ENCODE measurements around the gene OR2M3.
"Not testable (repeated sequence)": the region's sequence is repeated elsewhere in the genome, so short reads cannot be mapped to it uniquely, and the experiment has no call there.

OR2M3 gene, protein sequence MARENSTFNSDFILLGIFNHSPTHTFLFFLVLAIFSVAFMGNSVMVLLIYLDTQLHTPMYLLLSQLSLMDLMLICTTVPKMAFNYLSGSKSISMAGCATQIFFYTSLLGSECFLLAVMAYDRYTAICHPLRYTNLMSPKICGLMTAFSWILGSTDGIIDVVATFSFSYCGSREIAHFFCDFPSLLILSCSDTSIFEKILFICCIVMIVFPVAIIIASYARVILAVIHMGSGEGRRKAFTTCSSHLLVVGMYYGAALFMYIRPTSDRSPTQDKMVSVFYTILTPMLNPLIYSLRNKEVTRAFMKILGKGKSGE

GRCh38 chr1:248196965-248197364 is at the start of gene OR2M3:
TSS of gene OR2M3 (plus strand) at chr1:248197265. CDS start at chr1:248203068, 5,803 bp downstream.
- DNase-seq, result peak; percentile 7

DNA sequence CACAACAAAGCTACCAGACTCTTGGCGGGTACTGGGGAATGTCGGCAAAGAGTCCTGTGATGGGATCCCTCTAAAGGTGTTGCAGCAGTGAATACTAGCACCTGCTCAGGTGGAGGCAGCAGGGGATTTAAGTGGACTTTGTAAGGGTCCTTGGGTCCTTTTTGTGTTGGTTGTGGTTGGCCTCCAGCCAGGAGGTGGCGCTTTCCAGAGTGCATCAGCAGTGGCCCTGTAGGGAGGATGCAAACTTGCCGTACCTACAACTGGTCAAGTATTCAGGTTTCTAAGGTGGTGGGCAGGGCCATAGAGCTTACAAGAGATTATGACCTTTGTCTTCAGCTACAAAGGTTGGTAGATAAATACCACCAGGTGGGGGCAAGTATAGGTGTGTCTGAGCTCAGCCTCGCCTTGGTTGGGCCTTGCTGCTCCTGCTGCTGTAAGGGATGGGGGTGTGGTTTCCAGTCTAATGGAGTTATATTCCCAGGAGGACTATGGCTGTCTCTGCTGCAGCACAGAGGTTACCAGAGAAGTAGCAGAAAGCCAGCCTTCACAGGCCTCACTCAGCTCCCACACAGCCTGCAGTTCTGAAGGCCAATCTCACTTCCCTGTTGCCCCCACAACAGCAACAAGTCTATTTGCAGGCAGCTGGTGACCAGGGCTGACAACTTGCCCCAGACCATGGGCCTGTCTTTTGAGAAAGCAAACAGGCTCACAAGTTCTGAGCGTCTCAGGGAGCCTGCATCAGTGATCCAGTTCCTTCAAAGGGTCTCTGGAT is 44.8 kb upstream of the OR2M3 start:
- no peak for DNase-seq

- peak; percentile 21 for DNase-seq
Measured at GRCh38 chr1:248155927-248156326, 41.1 kb upstream of the OR2M3 start.

DNA sequence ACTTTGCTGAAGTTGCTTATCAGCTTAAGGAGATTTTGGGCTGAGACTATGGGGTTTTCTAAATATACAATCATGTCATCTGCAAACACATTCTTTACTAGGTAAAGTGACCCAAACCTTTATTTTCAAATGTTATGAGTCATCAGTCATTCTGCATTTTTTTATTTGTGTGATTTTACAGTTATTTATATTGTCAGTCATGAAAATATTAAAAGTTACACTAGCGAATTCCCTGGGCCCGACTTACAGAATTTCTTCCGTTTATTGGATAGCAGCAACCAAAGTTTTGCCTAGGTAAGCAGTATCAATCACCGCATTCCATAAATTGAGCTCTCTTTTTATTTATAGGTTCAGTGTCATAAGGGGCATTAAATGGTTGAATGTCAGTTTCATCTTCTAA is 38.3 kb upstream of the OR2M3 start:
- no peak for DNase-seq

- DNase-seq, result no peak
Measured at GRCh38 chr1:248164031-248164430, 33.0 kb upstream of the OR2M3 start.

DNA sequence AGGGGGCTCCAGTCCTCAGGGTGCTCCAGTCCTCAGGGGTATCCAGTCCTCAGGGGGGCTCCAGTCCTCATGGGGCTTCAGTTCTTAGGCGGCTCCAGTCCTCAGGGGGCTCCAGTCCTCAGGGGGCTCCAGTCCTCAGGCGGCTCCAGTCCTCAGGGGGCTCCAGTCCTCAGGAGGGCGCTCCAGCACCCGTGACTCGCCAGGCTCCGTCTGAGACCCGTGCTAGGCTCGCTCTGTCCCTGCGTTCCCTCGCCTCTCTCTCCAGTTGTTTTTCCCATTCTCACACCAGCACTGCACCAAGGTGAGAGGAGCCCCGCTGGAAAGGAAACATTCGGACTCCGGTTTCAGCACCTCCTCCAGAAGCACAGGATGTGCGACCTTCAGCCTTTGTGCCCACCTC is 31.9 kb upstream of the OR2M3 start:
- no peak for DNase-seq

DNA sequence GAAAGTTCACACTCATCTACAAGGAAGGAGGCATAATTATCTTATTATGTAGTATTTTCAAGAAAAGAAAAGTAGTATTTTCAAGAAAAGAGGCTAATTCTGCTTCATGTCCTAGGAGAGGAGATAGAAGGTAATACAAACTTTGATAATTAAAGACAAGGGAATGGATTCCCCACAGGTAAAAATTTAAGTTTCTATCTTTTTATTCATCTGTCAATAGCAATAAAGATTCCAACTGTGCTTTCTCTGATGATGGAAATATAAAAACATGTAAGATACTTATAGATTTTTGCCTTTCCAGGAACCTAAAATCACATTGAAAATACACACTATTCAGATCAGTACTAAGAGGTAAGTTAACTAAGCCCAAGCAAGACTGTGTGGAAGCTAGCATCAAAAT is 22.5 kb upstream of the OR2M3 start, which contains the start of gene OR2M2:
OR2M2 (plus strand) TSS at position 301 of the 400 bp plus-strand sequence. CDS start 5,165 bp downstream, outside the sequence.
- no peak for DNase-seq

- peak; percentile 72 for DNase-seq
Measured at GRCh38 chr1:248183996-248184395, 13.1 kb upstream of the OR2M3 start.

DNA sequence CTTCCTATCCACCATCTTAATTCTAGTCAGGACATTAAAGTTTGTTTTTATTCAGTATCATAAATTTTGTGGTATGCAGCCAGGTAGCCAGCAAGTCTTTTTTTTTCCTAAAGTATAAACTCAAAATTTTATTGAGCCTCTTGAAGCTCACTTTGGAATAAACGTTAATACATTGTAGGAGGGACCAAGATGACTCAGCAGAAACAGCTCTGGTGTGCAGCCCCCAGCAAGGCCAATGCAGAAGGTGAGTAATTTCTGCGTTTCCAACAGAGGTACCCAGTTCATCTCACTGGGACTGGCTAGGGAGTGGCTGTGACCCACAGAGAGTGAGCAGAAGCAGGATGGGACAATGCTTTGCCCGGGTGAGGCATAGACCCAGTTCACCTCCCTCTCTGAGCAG is 9.7 kb upstream of the OR2M3 start:
- DNase-seq, result peak; percentile 9

- peak; percentile 72 for DNase-seq
Measured at GRCh38 chr1:248189026-248189425, 8.0 kb upstream of the OR2M3 start.

- no peak for DNase-seq
Measured at GRCh38 chr1:248194117-248194516, 2.9 kb upstream of the OR2M3 start.

- DNase-seq, result no peak
Measured at GRCh38 chr1:248215880-248216279, 18.8 kb downstream of the OR2M3 start.

- DNase-seq, result no peak
Measured at GRCh38 chr1:248225537-248225936, 28.5 kb downstream of the OR2M3 start.

GRCh38 chr1:248229360-248229908 is 32.4 kb downstream of the OR2M3 start:
- DNase-seq, result no peak

DNA sequence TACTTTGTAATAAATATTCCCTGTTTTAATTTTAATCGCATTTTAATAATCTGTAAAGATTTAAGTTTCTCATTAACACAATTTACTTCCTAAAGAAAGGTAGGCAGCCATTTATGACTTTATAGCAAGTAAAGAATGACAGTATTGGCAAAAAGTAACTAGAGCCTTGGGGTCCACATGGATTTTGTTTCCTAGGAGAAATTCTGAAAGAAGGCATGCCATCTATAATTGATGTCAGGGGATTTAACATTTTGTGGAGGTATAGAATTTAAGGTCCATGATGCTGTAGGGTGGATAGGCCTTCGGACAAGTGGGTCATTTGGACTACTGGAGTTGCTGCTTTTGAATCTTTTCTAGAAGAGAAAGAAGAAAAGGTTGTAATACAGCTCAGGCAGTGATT is 34.1 kb downstream of the OR2M3 start, which contains the start of gene OR2M4:
OR2M4 (plus strand) TSS at position 301 of the 400 bp plus-strand sequence. CDS start 7,512 bp downstream, outside the sequence.
- no peak for DNase-seq

GRCh38 chr1:248239478-248239877 is 42.4 kb downstream of the OR2M3 start:
- no peak for DNase-seq

- peak; percentile 84 for DNase-seq
Measured at GRCh38 chr1:248243204-248243603, 46.1 kb downstream of the OR2M3 start.

DNA sequence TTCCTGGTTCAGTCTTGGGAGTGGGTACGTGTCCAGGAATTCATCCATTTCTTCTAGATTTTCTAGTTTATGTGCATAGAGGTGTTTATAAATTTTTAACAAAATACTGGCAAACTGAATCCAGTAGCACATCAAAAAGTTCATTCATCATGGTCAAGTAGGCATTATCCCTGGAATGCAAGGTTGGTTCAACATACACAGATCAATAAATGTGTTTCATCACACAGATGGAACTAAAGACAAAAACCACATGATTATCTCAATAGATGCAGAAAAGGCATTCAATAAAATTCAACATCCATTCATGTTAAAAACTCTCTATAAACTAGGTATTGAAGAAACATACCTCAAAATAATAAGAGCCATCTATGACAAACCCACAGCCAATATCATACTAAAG is 62.2 kb downstream of the OR2M3 start:
- not testable (repeated sequence) for DNase-seq
